ENCODE results near the gene RAB11FIP4.

DNA sequence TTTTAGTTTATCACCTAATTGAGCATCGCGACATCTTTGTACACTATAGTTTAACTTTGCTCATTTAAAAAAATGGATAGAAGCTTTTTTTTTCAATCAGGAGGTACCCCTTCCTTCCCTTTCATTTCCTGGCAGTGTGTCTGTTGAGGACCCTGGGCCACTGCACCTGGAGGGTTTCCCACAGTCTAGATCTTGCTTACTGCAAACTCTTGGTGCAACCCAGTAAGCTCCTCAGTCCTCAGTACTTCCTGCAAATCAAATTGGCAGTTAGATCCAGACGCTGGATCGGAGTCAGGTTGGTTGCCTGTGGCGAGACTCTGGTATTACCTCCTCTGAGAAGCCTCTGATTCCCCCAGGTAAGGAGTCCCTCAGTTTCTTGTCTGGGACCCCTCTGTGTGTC lies 162.0 kb downstream of the RAB11FIP4 start:
- TF ChIP-seq, protein P1, sequence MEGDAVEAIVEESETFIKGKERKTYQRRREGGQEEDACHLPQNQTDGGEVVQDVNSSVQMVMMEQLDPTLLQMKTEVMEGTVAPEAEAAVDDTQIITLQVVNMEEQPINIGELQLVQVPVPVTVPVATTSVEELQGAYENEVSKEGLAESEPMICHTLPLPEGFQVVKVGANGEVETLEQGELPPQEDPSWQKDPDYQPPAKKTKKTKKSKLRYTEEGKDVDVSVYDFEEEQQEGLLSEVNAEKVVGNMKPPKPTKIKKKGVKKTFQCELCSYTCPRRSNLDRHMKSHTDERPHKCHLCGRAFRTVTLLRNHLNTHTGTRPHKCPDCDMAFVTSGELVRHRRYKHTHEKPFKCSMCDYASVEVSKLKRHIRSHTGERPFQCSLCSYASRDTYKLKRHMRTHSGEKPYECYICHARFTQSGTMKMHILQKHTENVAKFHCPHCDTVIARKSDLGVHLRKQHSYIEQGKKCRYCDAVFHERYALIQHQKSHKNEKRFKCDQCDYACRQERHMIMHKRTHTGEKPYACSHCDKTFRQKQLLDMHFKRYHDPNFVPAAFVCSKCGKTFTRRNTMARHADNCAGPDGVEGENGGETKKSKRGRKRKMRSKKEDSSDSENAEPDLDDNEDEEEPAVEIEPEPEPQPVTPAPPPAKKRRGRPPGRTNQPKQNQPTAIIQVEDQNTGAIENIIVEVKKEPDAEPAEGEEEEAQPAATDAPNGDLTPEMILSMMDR (tag by site-specific recombination; IDR thresholded peaks at IDR 0.05), result no peak
- TF ChIP-seq BCL11A (tag by site-specific recombination; IDR thresholded peaks at IDR 0.05; ENCODE audit: low read depth) (no peak), YY1 (tag by site-specific recombination; IDR thresholded peaks at IDR 0.05) (no peak), RBAK (tag by site-specific recombination; IDR thresholded peaks at IDR 0.05) (no peak)

All from HEK293 (cell line).